Right ventricle myocardium inferior (tissue), 1 donor: ENCODE results near the gene TRPV2. TPM values are rescaled to one million over a fixed set of nuclear protein-coding genes. Genes with fewer than 3 reads are reported as not detected.

Source experiments
- ATAC-seq: fragments of 200-7000 bp; cut with Tn5 transposase; one replicate; pipeline ENCODE4 v1.9.1; 2020; ENCODE audit warnings: mild to moderate bottlenecking, moderate library complexity
- DNase-seq: peaks from one replicate; pipeline ENCODE4 v3.0.0; 2021; ENCODE audit errors: missing footprints
- intact Hi-C: fragments of 100-400 bp; cut with DNase I; formaldehyde crosslinking; loops from one replicate; pipeline ENCODE4 v1.11.0; 2022
- total RNA-seq: library from RNA; stranded (reverse); fragmentation: NEBNext Ultra II Directional; extraction: Animal tissue kit (Norgen Biotek cat#: 25700); gene quantifications from one replicate; pipeline ENCODE4 v1.2.1, GENCODE V29; 2021
- donor health status: DM: no; HTN: yes; CAD: no; lungs with severe emphysema.

TRPV2 gene
- total RNA-seq, 1 donor from 2014 or later: 11.2 TPM

DNA sequence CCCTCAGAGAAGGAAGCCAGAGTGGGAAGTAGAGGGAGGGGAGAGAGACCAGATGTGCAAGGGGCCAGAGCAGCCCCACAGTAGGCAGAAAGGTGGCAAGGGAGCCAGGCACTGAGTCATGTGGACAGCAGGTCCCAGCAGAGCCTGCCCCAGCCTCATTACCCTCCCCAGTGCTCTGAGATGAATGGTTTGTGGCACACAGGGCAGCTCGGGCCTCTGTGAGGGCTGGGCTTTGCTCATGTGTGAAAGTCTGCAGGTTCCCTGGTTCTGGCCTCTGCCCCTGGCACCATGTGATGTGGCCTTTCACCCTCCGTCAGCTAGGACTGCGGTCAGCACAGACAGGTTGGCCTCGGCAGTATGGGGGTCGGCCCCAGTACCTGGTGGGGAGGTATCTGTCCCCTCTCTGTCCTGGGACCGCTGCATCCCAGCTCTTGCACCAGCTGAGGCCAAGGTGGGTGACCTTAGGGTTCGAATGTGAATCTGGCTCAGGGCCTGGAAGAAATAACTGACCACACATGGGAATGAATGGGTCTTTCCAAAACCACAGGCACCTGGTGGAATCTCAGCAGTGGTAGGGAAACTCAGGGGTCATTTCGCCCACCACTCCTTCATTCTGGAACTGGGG lies 67.8 kb downstream of the TRPV2 start:
- DNase-seq: no peak
- ATAC-seq: no peak
- intact Hi-C loops: no loop called here

DNA sequence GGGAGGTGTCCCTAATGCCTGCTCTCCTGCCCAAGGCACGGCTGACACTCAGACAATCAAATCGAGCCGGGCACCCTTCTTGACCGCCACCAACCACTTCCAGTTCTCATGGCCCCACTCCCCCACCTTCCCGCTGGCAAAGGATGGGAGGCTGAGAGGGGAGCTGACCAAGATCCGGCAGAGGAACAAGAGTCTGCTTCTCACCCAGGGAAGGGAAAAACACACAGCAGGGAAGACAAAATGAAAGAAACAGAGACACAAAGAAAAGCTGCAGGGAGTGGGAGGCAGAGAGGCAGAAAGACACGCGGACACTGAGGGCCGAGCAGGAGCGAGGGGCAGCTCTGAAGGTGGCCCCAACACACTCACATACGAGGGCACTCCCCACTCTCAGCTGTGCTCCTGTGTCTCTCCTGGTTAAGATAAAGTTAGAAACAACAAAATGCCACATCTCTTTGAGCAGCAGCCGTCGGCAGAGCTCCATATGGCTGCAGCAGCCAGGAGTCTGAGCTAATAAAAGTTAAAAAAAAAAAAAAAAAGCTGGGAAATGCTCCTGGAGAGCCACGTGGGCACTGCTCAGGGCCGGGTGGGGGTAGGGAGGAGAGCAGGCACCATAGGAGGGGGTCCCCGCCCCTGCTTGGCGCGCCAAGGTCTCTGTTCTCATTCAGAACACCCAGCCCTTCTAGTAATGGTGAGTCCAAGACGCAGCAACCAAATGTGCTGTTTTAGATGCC lies 69.2 kb downstream of the TRPV2 start:
- no peak for ATAC-seq
- DNase-seq: no peak

More for the DNA sequence above, 69.2 kb downstream of the TRPV2 start:
- intact Hi-C loops: no loop called here

Other genes starting within 250 kb of the TRPV2 start
- 60.7 TPM for gene NCOR1, start 200.0 kb upstream of the TRPV2 start, total RNA-seq
- 5.4 TPM for gene PIGL, start 198.4 kb upstream of the TRPV2 start, total RNA-seq
- gene CENPV, start 62.1 kb upstream of the TRPV2 start, total RNA-seq: 12.8 TPM
- 1,403 TPM for gene UBB, start 34.5 kb upstream of the TRPV2 start, total RNA-seq
- 1.1 TPM for gene LRRC75A, start 76.6 kb downstream of the TRPV2 start, total RNA-seq
- gene ZNF287, start 153.6 kb downstream of the TRPV2 start, total RNA-seq: 8.0 TPM
- gene ZNF624, start 238.3 kb downstream of the TRPV2 start, total RNA-seq: 2.0 TPM